Amniotic epithelial cell (primary cell): Measurements from ENCODE around the gene GALNS.

Experiments
- DNase-seq: peaks from one replicate; pipeline ENCODE4 v3.0.0-alpha.2; 2010; ENCODE audit warnings: low read depth

Gene GALNS

DNA sequence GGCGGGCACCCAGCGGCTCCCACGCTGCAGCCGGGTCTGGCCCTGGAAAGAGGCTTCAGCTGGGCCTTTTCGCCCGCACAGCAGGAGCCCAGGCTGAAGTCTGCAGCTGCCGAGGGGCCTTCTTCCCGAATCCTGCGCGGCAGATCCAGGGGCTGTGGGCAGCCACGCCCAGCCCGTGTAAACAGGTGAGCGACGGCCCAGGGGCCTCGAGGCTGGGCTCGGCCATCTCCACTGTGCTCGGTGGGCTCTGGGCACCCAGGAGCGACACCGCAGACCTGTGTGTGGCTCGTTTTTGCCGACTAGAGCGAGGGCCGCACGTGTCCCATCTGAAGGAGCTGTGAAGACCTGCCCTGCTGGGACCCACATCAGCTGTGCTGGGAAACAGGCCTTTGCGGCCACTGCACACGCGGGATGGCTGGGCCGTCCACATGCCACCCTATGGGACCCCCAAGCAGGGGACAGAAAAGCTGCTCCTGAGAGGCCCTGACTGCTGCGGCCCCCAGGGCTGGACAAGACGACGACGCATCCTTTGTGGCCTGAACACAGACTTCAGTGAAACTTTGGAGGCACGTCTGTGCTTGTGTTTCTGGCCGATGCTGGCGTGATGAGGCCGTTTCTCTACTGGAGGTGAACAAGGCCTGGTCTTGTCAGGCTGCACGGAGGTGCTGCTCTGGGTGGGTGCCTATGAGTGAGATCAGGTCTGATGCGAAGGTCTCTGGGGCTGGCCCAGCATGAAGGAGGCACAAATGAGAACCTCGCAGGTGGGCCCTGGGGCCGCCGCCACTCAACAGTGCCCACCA, 39.8 kb downstream of the GALNS start:
- DNase-seq: no peak

DNA sequence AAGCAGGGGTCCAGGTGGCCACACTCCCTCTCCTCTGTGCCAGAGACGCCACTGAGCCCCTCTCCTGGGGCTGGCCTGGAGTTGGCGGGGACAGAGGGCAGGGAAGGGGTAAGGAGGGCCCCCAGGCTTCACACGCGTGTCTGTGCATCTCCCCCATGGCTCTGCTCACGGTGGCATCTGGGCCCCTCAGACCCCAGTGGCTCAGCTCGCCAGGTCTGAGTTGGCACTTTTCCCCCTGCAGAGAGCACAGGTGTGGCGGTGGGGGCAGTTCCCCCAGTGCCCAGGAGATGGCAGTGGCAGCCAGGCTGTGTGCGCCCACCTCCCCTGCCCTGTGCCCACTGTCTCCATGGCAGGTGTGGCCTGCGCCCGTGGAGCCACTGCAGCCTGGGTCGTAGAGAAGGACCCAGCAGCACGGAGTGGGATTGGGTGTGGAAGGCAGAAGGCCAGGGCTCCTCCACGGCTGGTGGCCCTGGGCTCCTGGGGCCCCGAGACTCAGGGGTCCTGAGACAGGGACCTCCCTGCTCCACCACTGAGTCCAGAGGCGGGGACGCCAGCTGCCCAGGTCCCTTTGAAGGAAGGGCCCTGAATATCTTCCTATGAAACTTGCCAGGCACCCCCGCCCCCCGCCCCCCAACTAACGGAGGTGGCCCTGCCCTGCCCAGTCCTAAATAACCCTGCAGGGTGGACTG, 40.7 kb downstream of the GALNS start:
- no peak for DNase-seq

DNA sequence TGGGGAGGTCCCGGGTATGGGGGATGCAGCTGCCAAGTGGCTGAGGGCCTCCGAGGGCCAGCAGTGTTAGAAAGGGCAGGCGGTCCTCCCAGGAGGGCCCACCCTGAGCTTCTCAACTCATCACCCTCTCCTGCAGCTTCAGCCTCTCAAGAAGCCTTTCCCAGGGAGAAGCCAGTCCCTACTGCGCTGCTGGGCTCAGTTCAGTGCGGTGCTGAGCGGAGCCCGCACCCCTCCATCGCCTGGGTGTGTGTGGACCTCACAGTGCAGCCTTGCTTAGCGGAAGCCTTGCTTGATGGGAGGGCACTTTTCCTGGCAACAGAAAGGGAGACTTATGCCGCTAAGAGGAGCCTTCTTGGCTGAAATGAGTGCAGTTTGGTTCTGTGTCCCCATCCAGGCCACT, 41.5 kb downstream of the GALNS start:
- no peak for DNase-seq

DNA sequence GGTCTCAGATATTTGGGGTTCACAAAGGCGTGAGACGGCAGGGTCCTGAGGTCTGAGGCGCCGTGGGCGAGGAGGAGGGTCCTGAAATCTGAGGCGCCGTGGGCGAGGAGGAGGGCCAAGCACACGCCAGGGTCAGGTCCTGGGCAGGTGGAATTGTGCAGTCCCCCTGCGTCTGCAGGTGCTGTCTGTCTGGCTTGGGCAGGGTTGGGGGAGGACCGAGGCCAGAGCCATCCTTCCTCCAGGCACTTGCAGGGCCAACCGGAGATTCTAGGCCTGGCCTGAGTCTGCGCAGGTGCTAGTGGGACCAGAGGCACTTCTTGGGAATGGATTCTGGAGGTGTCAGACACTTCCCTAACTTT, 42.6 kb downstream of the GALNS start:
- no peak for DNase-seq

DNA sequence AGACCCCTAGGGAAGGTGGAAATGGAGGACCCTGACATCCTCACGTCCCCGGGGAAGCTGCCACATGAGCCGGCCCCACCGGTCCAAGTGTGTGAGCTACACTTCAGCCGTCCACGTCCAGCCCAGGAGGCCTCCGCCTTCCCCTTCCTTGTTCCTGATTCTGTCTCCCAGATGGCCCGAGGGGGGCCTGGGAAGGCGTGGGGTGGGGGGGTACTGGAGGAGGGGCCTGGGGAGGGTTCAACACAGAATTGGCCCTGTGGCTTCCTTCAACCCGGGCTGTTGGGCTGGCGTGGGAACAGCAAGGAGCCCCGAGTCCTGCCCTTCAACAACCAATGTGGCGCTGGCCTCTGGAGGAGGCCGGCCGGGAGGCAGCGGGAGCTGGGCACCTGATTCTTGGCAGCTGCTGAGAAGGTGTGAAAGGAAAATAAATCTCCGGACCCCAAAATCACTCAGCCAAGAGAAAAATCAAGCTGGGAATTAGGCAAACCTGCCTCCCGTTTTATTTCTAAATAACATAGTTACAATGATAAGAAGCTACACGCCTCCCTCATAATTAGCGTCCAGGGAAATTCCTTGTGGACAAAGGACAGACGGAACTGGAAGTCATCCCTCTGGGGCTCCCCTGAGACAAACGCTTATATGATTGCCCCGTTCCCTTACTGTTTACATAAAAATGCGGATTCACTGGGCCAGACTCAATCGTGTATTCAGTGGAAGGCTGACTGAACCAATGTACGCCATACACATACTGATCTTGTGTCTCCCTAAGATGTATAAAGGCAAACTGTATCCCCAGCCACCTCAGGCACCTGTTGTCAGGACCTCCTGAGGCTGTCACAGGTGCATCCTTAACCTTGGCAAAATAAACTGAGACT, 43.2 kb downstream of the GALNS start:
- no peak for DNase-seq

DNA sequence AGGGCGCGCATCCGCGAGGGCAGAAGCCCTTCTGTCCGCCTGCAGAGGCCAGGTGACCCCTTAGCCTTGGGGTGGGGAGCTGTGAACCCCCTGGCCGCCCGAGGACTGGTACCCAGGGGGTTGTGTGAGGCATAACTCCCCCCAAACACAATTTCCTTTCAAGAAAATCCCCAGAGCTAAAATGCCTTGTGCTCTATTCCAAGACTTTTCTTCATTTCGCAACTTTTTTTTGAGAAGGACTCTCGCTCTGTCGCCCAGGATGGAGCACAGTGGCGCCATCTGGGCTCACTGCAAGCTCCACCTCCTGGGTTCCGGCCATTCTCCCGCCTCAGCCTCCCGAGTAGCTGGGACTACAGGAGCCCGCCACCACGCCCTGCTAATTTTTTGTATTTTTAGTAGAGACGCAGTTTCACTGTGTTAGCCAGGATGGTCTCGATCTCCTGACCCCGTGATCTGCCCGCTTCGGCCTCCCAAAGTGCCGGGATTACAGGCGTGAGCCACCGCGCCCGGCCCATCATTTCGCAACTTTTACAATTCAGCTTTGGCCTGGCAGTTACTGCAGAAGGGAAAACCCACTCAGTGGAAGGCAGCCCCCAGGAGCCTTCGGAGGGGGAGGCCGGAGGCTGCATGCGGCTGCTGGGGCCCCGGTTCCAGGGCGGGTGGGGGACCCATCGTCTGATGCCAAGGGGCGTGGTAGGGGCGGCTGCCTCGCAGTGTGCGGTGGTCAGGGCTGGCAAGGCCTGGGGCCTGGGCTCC, 44.1 kb downstream of the GALNS start:
- peak; percentile 27 for DNase-seq

DNA sequence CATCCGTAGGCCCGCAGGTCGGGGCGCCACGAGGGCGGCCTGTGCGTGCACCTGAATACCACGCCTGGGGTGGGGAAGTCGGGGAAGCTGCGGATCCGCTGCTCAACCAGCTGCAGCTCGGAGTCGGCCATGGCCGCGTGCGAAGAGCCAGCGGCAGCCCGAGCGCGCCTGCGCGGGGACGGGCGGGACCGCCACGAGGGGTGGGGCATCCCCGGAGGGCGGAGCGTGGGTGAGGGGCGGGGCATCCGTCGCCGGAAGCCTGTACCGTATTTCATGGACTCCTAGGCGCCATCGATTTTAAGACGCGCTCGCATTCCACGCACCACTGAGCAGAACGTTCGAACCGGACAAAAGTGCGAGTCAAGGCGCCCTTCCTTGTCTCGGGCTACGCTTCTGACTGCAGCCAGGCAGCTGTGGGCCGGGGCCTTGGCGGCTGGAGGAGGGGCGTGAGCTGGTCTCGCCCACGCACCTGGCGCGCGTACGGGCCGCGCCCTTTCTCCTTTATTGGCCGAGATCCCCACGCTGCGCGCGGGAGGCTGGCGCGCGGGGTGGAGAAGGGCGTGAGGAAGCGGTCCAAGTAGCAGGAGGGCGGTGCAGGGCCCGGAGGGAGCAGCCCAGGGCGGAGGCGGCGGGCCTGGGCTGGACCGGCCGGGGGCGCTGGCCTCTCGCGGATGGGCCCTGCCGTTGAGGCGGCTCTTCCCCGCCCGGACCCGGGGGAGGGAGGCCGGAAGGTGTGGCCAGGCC, 44.8 kb downstream of the GALNS start, which contains the start of gene APRT:
APRT (minus strand) TSS at position 160 of the 744 bp plus-strand sequence; CDS start at position 131, 29 bp downstream.
- DNase-seq: peak; percentile 91

DNA sequence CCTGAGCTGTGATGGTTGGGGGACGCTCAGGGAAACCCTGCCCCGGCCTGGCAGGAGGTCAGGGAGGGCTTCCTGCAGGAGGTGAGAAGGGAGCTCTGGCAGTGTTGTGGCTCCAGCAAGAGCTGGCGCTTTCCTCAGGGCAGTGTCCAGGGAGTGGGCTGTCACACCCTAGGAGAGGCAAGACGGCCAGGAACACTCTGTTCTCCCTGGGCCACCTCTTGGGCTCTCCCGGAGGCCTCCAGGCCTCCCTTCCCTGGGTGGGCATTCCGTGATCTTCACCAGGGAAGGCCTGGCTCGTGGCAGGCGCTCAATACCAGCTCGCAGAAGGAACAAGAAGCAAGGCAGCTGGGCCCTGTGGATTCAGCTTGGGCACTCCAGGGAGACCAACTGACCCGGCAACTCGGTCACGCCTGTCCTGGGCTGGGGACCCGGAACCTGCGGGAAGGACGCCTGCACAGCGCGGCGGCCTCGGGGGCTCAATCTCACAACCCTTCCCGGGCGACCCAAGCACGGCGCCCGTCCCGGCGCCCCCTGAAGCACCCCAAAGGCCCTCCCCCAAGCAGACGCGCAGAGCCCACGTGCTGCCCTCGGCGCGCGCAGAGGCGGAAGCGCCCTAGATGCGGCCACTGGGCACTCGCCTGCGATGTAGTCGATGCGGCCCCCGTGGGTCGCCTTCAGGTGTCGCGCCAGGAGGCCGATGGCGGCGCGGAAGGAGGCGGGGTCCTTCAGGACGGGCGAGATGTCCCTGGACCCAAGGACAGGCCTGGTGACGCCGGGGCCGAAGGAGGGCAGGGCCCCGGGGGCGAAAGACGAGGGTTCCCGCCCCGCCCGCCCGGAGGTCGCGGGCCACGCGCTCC, 45.6 kb downstream of the GALNS start:
- peak; percentile 69 for DNase-seq

DNA sequence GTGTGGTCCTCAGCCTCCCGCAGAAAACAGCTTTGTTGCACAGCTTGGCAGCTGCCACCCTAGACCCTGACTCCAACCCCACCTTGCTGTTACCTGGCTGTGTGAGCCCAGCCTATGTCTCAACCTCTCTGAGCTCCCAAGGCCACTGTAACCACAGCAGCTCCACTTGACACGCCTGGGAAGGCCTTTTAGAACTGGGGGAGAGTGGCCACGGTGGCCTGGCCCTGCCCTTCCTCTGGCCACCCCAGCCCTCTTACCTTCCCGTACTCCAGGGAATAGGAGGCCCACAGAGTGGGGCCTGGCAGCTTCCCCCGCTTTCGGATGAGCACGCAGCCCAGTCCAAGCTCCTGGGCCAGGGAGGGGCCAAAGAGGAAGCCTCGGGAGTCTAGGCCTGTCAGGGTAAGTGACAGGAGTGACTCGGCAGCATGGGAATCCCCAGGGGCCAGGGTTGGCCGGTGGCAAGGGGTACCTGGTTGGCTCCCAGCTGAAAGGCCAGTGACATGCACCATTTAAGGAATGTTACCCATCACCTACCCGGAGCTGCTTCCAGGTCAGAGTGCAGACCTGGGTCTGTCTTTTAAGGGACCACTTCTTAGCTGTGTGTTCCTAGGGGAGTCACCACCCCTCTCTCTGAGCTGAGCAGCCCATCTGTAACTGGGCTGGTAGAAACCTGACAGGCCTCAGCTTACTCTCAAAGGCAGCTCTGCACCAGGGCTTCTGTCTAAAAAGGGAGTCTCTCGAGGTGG, 46.4 kb downstream of the GALNS start:
- DNase-seq: no peak

DNA sequence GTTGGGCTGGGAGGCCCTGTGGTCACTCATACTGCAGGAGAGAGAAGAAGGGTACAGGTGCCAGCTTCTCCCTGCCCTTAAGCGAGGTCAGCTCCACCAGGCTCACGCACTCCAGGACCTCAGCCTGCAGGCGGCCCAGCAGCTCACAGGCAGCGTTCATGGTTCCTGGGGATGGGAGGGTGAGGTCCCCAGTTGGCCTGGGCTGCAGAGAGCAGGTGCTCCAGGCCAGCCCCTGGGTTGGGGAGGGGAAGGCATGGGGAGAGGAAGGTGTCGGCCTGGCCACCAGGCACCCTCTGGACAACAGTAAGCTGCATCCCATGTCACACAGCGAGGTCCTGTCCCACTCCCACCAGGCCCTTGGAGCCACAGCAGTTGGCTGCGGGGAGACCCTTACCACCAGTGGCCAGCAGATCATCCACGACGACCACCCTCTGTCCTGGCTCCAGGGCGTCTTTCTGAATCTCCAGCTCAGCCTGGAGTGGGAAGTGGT, 47.0 kb downstream of the GALNS start:
- no peak for DNase-seq

DNA sequence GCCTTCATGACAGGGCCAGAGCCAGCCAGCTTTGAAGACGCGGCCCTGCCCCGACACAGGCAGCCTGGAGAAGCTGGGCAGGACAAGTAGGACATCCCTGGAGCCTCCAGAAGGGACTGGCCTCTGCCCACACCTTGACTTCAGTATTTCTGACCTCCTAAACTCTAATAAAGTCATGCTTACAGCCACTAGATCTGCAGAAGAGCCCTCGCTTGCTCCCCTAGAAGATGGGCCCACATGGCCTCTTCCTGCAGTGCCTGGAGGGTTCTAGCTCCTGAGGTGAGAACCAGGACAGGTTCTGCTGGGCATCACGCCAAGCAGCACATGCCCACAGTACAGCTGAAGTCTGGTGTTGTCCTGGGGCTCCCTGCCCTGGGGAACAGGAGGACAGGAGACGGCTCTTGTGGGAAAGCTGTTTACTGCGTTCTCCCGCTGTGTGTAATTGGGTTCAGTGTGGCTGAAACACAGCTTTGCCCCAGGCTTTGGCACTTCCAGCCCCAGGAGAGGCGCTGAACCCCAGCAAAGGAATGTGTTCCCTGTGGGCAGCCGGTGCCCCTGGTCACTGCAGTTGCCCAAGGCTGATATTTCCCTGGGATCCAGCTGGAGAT, 47.6 kb downstream of the GALNS start:
- DNase-seq: no peak

DNA sequence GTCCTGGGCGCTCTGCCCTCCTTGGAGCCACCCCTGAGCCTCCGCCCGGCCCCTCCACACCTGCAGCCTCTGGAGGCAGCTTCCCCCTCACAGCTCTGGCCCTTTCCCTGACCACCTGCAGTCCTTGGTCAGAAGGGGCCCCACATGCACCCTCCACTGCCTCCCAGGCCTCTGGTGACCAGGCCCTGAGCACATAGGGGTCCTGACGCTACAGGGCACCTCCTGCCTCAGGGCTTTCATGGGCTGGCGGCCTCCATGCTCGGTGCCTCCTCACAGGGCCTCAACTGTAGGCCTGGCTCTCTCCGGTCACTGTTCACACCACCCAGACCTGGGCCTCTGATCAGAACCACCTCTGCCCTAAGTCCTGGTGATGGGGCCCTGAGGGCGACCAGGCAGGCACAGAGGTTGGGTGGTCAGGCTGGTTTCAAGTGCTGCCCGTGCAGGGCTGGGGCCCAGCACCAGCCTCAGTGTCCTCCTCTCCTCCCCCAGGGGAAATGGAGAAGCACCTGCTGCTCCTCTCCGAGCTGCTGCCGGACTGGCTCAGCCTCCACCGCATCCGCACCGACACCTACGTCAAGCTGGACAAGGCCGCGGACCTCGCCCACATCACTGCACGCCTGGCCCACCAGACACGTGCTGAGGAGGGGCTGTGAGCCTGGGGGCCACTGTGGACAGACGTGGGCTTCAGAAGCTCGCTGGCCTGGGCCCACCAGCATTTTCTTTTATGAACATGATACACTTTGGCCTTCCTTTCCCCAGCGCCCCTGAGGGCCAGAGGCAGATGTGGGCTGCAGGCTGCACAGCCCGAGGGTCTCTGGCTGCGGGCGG, 48.9 kb downstream of the GALNS start:
- no peak for DNase-seq

DNA sequence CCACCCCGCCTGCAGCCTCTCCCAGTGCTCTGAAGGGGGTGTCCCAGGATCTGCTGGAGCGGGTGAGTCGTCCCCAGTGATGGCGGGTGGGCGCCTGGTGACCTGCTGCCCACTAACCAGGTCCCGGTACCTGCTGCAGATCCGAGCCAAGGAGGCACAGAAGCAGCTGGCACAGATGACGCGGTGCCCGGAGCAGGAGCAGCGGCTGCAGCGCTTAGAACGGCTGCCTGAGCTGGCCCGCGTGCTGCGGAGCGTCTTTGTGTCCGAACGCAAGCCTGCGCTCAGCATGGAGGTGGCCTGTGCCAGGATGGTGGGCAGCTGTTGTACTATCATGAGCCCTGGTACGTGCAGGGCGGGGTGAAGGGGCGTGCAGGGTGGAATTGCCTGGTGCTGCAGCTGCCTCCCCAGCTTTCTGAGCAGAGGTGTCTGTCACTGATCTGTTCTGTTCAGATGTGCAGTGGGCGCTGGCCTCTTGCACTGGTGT, 49.6 kb downstream of the GALNS start:
- no peak for DNase-seq

DNA sequence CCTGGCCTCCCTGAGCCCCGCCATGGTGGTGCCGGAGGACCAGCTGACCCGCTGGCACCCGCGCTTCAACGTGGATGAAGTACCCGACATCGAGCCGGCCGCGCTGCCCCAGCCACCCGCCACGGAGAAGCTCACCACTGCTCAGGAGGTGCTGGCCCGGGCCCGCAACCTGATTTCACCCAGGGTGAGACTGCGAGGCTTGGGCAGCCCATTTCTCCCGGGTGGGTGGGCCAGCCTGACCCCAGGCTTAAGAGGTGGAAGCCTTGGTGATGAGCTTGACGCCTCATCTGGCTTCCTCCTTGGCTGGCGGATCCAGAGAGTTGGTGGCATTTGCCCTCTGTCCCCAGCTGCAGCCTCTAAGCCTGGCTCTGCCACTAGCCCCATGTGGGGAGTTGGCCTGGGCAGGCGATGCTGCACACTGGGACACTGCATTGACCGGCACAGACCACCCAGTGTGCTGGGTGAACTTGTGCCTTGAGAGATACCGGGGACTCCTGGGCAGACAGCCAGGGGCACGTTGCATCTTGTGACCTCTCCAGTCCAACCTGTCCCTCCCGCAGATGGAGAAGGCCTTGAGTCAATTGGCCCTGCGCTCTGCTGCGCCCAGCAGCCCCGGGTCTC, 50.1 kb downstream of the GALNS start:
- DNase-seq: no peak

DNA sequence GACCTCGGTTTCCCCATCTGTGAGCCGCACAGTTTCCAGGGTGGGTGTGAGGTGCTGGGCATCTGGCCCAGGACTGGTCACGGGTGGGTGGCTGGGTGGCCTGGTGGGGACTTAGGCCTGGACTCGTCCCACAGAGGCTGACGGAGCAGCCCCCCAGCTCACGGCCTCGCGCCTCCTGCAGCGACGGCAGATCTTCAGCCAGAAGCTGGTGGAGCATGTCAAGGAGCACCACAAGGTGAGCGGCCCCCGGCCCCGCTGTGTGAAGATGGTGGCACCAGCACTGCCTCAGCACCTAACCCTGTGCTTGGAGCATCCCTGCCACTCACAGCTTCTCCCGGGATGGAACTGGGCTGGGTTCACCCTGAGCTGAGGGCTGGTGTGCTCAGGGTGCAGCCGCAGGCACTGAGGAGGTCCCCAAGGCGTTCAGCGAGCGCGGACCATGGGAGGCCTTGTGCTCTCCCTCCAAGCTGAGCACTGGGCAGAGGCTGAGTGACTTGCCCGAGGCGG, 50.8 kb downstream of the GALNS start:
- DNase-seq: no peak

DNA sequence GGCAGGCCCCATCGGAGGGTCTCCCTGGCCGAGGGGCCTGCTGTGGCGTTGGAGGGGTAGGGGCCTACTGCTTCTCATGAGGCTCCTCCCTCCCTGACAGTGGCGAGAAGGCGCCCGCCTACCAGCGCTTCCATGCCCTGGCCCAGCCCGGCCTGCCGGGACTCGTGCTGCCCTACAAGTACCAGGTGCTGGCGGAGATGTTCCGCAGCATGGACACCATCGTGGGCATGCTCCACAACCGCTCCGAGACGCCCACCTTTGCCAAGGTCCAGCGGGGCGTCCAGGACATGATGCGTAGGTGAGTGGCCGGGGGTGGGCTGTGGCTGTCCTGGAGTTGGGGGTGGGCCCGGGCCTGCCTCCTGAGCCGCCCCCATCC, 51.4 kb downstream of the GALNS start:
- DNase-seq: no peak
